Measurements from ENCODE around the gene ACAD9. TPM values are rescaled to one million over a fixed set of nuclear protein-coding genes. Genes with fewer than 3 reads are reported as not detected.

Gene ACAD9
- total and polyA plus RNA-seq, 10 of the 15 experiments (the other 5 are each of a cell fraction or from before 2014, with no cell fraction given): 12.7 to 63.1 (median 43.7) TPM

DNA sequence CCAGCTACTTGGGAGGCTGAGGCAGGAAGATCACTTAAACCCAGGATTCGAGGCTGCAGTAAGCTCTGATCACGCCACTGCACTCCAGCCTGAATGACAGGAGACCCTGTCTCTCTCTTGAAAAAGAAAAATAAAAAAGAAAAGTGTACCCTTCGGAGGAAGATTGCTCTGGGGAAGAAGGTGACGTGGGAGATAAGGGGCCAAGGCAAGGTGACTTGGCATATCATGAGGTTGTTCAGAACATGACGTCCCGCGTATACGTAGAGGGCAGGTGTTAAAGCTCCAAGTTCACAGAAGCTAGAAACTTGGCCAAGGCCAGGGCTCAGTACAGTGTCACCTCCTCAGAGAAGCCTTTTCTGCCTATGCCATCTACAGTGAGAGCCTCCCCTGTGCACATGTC, 6.7 kb upstream of the ACAD9 start:
- ATAC-seq (no peak), DNase-seq (ENCODE audit: low read depth, low spot score) (no peak), FAIRE-seq (no peak)
- in situ Hi-C loops (cut with MboI) (no loop called here), intact Hi-C loops (cut with micrococcal nuclease; ENCODE audit: unreplicated experiment) (no loop called here)
- no peak for TF ChIP-seq CBX3 (IDR thresholded peaks at IDR 0.05; ENCODE audit: borderline replicate concordance, low read depth)
- no peak for TF ChIP-seq ZSCAN29 (IDR thresholded peaks at IDR 0.05)
- TF ChIP-seq ZNF622 (IDR thresholded peaks at IDR 0.05): no peak
- no peak for TF ChIP-seq POLR2AphosphoS5 (IDR thresholded peaks at IDR 0.05; ENCODE audit: low read length)
- no peak for TF ChIP-seq EZH2 (IDR thresholded peaks at IDR 0.05; ENCODE audit: borderline replicate concordance, control insufficient read depth, low read depth, low read length)
- TF ChIP-seq FOXK2 (IDR thresholded peaks at IDR 0.05): no peak
- TF ChIP-seq, protein P1, sequence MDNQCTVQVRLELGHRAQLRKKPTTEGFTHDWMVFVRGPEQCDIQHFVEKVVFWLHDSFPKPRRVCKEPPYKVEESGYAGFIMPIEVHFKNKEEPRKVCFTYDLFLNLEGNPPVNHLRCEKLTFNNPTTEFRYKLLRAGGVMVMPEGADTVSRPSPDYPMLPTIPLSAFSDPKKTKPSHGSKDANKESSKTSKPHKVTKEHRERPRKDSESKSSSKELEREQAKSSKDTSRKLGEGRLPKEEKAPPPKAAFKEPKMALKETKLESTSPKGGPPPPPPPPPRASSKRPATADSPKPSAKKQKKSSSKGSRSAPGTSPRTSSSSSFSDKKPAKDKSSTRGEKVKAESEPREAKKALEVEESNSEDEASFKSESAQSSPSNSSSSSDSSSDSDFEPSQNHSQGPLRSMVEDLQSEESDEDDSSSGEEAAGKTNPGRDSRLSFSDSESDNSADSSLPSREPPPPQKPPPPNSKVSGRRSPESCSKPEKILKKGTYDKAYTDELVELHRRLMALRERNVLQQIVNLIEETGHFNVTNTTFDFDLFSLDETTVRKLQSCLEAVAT (IDR thresholded peaks at IDR 0.05): no peak
- TF ChIP-seq TBL1XR1 (IDR thresholded peaks at IDR 0.05; ENCODE audit: low read depth, low read length): no peak
- no peaks in the 10 kb centered on the region for H4K20me1 ChIP-seq (ENCODE audit: control insufficient read depth, insufficient read depth)
- WGBS (ENCODE audit: insufficient coverage, insufficient replicate concordance, low lambda C conversion rate, missing lambda C conversion rate): 62% methylated on average over 8 of the region's 8 CpGs
- no peaks in the 10 kb centered on the region; the same call in 2 of the 3 replicates for H3K9me3 ChIP-seq (replicated peaks; ENCODE audit: control insufficient read depth, insufficient read depth, low read length)
- H3K27me3 ChIP-seq (replicated peaks in 1 of 2; ENCODE audit: control insufficient read depth in 2 of 2, insufficient read depth in 2 of 2, low read length in 1 of 2): no peaks in the 10 kb centered on the region
- H3K36me3 ChIP-seq (ENCODE audit: control insufficient read depth in 2 of 2, insufficient read depth in 2 of 2, low read length in 1 of 2): no peaks in the 10 kb centered on the region
- RAD21 ChIA-PET (ENCODE audit: unreplicated experiment): interaction anchor here (0.9 kb wide), 1 partner anchor 204 kb away, joined by 3 read pairs; no protein-coding TSS in a partner anchor
- SMC1A ChIA-PET (ENCODE audit: uncharacterized antibody, unreplicated experiment): no interaction called here
- no peaks in the 10 kb centered on the region for H3K79me2 ChIP-seq (ENCODE audit: control insufficient read depth, insufficient read depth, low read length)
- H3K27ac ChIP-seq (ENCODE audit: control insufficient read depth, insufficient read depth): no peak overlapping the region
- peaks cover 3% of the 10 kb centered on the region; the same call in 1 of the 2 replicates for H3K4me1 ChIP-seq (ENCODE audit: control insufficient read depth, insufficient read depth, low read length)
- H2AFZ ChIP-seq (ENCODE audit: control insufficient read depth, low read depth, low read length): no peak overlapping the region
- CTCF ChIA-PET: interaction anchor here (1.0 kb wide), 1 partner anchor 26 kb away, joined by 3 read pairs; no protein-coding TSS in a partner anchor
- H3K9ac ChIP-seq (ENCODE audit: control insufficient read depth, insufficient read depth, low read length): no peak overlapping the region
- no peak overlapping the region for H3K4me3 ChIP-seq
- no TSS peak for BruUV-seq (replicated peaks)
- no peak overlapping the region for H3K4me2 ChIP-seq (ENCODE audit: control insufficient read depth, insufficient read depth)
- POLR2A ChIA-PET: no interaction called here

Data from GM12878 (cell line).